NCI-H446 treated with DMSO at 0.1 percent for 48 hours (cell line): ENCODE data around the gene CTNNBIP1.
"Not testable (repeated sequence)": the region's sequence is repeated elsewhere in the genome, so short reads cannot be mapped to it uniquely, and the experiment has no call there.

Experiments used
- DNase-seq: peaks from one replicate; lab custom pipeline; 2025; lab: John Stamatoyannopoulos, UW

CTNNBIP1 gene

DNA sequence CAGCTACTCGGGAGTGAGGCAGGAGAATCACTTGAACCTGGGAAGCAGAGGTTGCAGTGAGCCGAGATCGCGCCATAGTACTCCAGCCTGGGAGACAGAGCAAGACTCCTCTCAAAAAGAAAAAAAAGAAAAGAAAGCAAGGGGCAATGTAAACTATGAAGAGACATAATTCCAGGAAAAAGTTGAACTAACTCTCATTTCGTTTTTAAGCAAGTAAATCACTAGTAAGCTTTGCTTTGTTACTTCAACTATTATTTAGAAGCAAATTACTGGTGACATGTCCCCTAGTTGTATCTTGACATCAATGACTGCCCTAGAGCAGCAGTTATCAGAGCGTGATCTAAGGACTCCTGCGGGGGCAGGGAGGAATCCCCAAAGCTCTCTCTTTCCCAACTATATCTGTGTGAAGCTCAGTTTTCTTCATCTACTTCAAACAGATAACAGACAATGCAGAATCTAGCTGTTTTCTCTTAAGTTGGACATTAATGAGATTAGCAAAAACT is 105.0 kb downstream of the CTNNBIP1 start:
- DNase-seq: no peak

DNA sequence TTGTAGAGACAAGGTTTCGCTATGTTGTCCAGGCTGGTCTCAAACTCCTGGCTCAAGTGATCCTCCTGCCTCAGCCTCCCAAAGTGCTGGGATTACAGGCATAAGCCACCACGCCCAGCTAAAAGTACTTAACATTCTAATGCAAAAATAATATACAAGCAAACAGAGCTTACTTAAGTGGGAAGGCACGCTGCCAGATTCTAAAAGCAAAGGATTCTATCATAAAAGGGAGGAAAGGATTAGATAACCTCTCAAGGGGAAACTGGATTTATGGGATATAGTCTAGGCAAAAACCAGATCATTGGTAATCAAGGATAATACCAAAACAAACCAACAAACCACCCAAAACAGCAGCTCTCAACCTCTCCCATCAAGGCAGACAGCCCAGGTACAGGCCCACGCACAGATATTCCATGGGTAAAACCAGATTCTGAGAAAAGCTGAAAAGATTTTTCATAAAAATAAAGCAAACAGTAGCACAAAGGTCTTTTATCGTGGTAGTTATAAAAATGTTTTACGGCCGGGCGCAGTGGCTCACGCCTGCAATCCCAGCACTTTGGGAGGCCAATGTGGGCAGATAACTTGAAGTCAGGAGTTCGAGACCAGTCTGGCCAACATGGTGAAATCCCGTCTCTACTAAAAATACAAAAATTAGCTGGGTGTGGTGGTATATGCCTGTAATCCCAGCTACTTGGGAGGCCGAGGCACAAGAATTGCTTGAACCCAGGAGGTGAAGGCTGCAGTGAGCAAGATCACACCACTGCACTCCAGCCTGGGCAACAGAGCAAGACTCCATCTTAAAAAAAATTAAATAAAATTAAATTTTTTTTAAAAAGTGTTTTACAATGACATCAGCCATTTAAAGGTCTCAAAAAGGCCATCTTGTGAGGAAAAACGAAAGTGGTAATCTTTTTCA is 106.8 kb downstream of the CTNNBIP1 start:
- DNase-seq: not testable (repeated sequence)

- no peak for DNase-seq
Measured at GRCh38 chr1:9801909-9802308, 108.2 kb downstream of the CTNNBIP1 start.
